ENCODE data around the gene MAN1A1.

MAN1A1 gene

DNA sequence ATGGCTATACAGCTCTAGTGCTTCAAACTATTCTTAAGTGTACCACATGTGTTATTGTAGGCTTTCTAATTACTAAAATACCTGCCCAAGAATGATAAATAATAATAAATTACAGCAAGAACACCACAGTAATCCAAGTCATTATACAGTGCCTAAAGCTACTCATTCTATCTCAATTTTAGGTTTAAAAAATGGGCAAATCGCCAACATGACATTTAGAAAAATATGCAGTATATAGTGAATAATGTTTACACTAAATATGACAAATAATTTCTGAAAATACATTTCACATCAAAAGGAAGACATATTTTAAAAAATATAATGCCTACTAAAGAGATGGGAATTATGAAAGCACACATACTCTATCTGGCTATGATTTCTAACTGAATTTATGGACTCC is 91.8 kb downstream of the MAN1A1 start:
- ChIA-PET CTCF (no interaction called here), POLR2A (no interaction called here)
- TF ChIP-seq FOXM1 (IDR thresholded peaks at IDR 0.05; ENCODE audit: borderline replicate concordance) (no peak), NFRKB (IDR thresholded peaks at IDR 0.05) (no peak), L3MBTL2 (conservative IDR thresholded peaks at IDR 0.05) (no peak)
- DNase-seq (ENCODE audit: extremely low spot score) = no peak

DNA sequence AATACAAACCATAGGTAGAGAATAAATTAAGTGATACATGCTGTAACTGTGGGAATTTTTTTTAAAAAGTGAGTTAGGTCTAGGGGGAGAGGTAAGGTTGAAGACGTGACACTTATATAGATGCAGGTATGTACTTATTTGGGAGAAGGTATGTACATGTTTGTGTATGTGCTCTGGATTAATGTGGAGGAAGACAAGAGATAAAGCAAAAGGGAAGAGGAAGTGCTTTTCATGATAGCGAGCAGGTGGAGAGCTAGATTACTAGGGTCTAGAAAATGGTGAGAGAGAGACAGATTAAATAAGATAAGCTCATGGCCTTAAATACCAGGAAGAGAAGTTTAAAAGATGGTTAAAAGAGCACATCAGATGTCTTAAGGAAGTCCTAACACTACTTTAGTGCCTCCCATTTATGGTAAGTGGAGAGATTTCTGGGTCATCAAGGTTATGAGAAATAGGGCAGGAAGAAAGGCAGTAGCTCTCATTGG is 92.5 kb downstream of the MAN1A1 start:
- POLR2A ChIA-PET = no interaction called here

DNA sequence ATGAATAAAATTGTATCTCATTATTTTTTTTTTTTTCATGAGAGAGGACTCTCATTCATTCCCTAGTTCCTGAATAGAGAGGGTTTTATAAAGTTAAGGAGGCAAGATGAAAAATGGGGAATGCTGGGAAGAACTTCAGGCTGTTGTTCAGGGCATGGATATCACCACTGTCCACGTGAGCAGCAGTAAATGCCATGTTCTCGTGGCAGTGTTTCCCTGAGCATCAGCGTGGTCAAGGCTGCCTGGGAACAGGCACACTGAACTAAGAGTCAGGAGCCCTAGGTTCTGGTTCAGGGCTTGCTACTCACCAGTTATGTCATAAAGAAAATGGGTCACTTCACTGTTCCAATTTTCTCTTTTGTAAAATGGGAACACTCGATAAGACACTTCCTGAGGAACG is 93.2 kb downstream of the MAN1A1 start:
- no peak for DNase-seq (ENCODE audit: extremely low spot score)
- POLR2A ChIA-PET = no interaction called here
- CTCF ChIA-PET = no interaction called here
- TF ChIP-seq L3MBTL2 (conservative IDR thresholded peaks at IDR 0.05) = no peak
- no peak for TF ChIP-seq ELF4 (IDR thresholded peaks at IDR 0.05)
- no peak for TF ChIP-seq ARNT (IDR thresholded peaks at IDR 0.05)
- no peak for TF ChIP-seq FOXM1 (IDR thresholded peaks at IDR 0.05; ENCODE audit: borderline replicate concordance)
- no peak for TF ChIP-seq CTBP1 (IDR thresholded peaks at IDR 0.05; ENCODE audit: borderline replicate concordance)
- no peak for TF ChIP-seq NFRKB (IDR thresholded peaks at IDR 0.05)
- no peak for TF ChIP-seq TARDBP (IDR thresholded peaks at IDR 0.05)
- no peak for TF ChIP-seq HDGF (IDR thresholded peaks at IDR 0.05; ENCODE audit: borderline replicate concordance)
- TF ChIP-seq, protein P1, sequence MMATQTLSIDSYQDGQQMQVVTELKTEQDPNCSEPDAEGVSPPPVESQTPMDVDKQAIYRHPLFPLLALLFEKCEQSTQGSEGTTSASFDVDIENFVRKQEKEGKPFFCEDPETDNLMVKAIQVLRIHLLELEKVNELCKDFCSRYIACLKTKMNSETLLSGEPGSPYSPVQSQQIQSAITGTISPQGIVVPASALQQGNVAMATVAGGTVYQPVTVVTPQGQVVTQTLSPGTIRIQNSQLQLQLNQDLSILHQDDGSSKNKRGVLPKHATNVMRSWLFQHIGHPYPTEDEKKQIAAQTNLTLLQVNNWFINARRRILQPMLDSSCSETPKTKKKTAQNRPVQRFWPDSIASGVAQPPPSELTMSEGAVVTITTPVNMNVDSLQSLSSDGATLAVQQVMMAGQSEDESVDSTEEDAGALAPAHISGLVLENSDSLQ (IDR thresholded peaks at IDR 0.05) = no peak
- no peak for TF ChIP-seq BHLHE40 (IDR thresholded peaks at IDR 0.05; ENCODE audit: borderline replicate concordance)
- TF ChIP-seq LEF1 (IDR thresholded peaks at IDR 0.05; ENCODE audit: borderline replicate concordance) = no peak
- TF ChIP-seq ZNF384 (IDR thresholded peaks at IDR 0.05) = no peak
- no peak for TF ChIP-seq SP1 (IDR thresholded peaks at IDR 0.05)
- TF ChIP-seq FOXA1 (IDR thresholded peaks at IDR 0.05) = no peak
- no peak for TF ChIP-seq FOXK2 (IDR thresholded peaks at IDR 0.05)
- no peak for TF ChIP-seq SUZ12 (IDR thresholded peaks at IDR 0.05)

More for the DNA sequence above, 92.5 kb downstream of the MAN1A1 start:
- DNase-seq (ENCODE audit: extremely low spot score) = no peak
- CTCF ChIA-PET = no interaction called here
- no peak for TF ChIP-seq TARDBP (IDR thresholded peaks at IDR 0.05)

DNA sequence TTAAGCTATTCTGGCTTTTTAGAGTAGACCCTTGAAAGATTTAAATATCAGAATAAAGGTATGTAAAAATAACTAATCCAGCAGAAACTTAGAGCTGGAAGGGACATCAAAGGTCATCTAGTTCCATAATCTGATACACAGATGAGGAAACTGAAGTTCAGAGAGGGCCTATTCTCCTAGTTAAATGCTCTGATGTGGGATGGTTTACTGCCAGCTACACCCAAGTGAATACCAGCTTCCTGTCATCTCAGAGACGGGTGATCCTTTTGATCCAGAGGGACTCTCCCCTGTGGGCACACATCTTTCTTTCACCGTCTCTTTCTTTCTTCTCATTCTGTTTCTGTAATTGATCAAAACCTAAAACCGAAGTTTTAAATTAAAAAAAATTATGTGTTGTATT is 94.1 kb downstream of the MAN1A1 start:
- no peak for TF ChIP-seq SP1 (IDR thresholded peaks at IDR 0.05)
- TF ChIP-seq, protein P1 (IDR thresholded peaks at IDR 0.05) = no peak
- no peak for TF ChIP-seq TARDBP (IDR thresholded peaks at IDR 0.05)
- TF ChIP-seq ELF4 (IDR thresholded peaks at IDR 0.05) = no peak
- TF ChIP-seq FOXA1 (IDR thresholded peaks at IDR 0.05) = no peak
- TF ChIP-seq ARNT (IDR thresholded peaks at IDR 0.05) = no peak
- no peak for TF ChIP-seq HDGF (IDR thresholded peaks at IDR 0.05; ENCODE audit: borderline replicate concordance)
- no peak for TF ChIP-seq NFRKB (IDR thresholded peaks at IDR 0.05)
- no peak for TF ChIP-seq FOXM1 (IDR thresholded peaks at IDR 0.05; ENCODE audit: borderline replicate concordance)
- DNase-seq (ENCODE audit: extremely low spot score) = no peak
- ChIA-PET POLR2A (no interaction called here), CTCF (no interaction called here)

DNA sequence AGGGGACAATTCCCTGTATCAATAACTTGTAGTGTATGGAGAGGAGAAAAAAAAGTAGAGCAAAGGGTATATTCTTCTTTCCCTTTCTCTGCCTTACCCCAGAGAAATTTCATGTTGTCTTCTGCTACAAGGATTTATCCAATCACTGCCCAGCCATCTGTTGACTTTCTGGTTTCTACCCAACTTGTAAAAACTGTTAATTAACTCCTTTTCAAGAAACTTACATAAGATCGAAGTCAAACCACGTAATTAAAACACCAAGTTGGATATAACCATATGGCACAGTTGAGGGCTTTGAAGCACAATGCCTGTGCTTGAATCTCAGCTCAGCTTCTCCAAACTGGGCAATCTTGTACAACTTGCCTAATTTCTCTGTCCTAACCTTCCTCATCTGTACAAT is 99.5 kb downstream of the MAN1A1 start:
- DNase-seq (ENCODE audit: extremely low spot score) = no peak
- TF ChIP-seq, protein P1 (IDR thresholded peaks at IDR 0.05) = no peak
- TF ChIP-seq HDGF (IDR thresholded peaks at IDR 0.05; ENCODE audit: borderline replicate concordance) (no peak), SP1 (IDR thresholded peaks at IDR 0.05) (no peak), SUZ12 (IDR thresholded peaks at IDR 0.05) (no peak), CTBP1 (IDR thresholded peaks at IDR 0.05; ENCODE audit: borderline replicate concordance) (no peak), ARNT (IDR thresholded peaks at IDR 0.05) (no peak)
- ChIA-PET CTCF (no interaction called here), POLR2A (no interaction called here)

DNA sequence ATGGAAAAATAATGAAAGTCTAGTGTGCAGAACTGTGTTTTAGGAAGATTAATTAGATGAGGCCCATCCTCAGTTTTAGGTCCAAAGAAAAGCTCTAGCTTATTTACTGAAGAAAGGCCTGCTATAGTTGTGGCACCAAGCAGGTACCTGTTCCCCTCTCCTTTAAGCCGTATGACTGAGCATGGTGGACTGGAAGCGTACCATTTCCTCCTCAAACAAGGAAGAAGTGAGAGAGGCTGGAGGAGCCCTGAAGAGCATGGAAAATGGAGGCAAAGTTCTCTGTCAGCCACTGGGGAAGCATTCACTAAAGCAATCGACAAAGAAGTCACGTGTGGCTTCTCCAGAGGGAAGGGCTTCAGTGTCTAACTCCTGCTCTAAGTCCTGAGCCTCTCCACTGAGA is 100.2 kb downstream of the MAN1A1 start:
- no peak for TF ChIP-seq CTBP1 (IDR thresholded peaks at IDR 0.05; ENCODE audit: borderline replicate concordance)
- no peak for TF ChIP-seq FOXA1 (IDR thresholded peaks at IDR 0.05)
- TF ChIP-seq ELF4 (IDR thresholded peaks at IDR 0.05) = no peak
- TF ChIP-seq L3MBTL2 (conservative IDR thresholded peaks at IDR 0.05) = no peak
- no peak for TF ChIP-seq ZNF384 (IDR thresholded peaks at IDR 0.05)
- TF ChIP-seq BHLHE40 (IDR thresholded peaks at IDR 0.05; ENCODE audit: borderline replicate concordance) = no peak
- TF ChIP-seq SUZ12 (IDR thresholded peaks at IDR 0.05) = no peak
- no peak for TF ChIP-seq TARDBP (IDR thresholded peaks at IDR 0.05)
- POLR2A ChIA-PET = no interaction called here
- CTCF ChIA-PET = no interaction called here
- no peak for DNase-seq (ENCODE audit: extremely low spot score)

DNA sequence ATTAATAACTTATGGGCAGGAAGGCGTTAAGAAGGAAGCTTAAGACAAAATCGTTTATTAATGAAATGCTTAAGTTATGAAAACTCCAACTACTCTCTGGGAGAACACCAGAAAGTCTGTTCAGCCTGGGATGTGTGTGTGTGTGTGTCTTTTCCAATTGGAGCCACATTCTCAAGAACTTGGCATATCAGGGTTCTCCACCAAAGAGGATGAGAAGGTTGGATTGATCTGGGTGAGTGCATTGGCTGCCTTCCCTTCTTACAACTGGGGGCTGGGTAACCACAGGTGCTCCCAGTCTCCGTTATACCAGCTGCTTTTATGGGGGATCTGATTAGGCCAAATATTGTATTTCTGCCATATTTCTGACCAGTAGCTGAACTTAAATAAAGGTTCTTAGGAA is 102.1 kb downstream of the MAN1A1 start:
- CTCF ChIA-PET = no interaction called here
- no peak for DNase-seq (ENCODE audit: extremely low spot score)
- TF ChIP-seq TARDBP (IDR thresholded peaks at IDR 0.05) = no peak
- POLR2A ChIA-PET = no interaction called here

DNA sequence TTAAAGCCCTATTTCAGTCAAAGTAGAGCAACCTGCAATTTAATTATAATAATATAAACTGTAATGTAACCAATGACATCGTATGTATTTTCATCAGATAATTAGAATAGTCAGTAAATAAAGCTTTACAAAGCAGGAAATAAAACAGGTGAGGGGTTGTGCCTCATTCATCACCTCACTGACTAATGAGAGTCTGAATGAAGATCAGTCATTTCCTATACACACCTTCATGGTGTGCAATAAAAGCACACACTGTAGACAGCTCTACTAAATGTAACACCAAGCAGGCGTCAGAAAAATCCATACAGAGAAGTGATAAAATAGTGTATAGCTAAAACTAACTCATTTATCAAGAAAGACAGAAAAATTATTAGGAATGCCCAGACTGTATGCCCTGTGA is 105.9 kb downstream of the MAN1A1 start:
- ChIA-PET CTCF (no interaction called here), POLR2A (no interaction called here)
- no peak for DNase-seq (ENCODE audit: extremely low spot score)
- TF ChIP-seq HDGF (IDR thresholded peaks at IDR 0.05; ENCODE audit: borderline replicate concordance) = no peak
- no peak for TF ChIP-seq TARDBP (IDR thresholded peaks at IDR 0.05)
- TF ChIP-seq ZNF384 (IDR thresholded peaks at IDR 0.05) = no peak
- TF ChIP-seq L3MBTL2 (conservative IDR thresholded peaks at IDR 0.05) = no peak
- TF ChIP-seq BHLHE40 (IDR thresholded peaks at IDR 0.05; ENCODE audit: borderline replicate concordance) = no peak
- no peak for TF ChIP-seq ELF4 (IDR thresholded peaks at IDR 0.05)
- TF ChIP-seq LEF1 (IDR thresholded peaks at IDR 0.05; ENCODE audit: borderline replicate concordance) = no peak
- no peak for TF ChIP-seq SUZ12 (IDR thresholded peaks at IDR 0.05)
- no peak for TF ChIP-seq FOXM1 (IDR thresholded peaks at IDR 0.05; ENCODE audit: borderline replicate concordance)
- TF ChIP-seq ARNT (IDR thresholded peaks at IDR 0.05) = no peak
